ENCODE data around the gene MAP1A.
A peak's percentile ranks its signal among the peaks of the same experiment; 100 is the strongest.

Gene MAP1A

GRCh38 chr15:43517354-43518196 lies at the start of gene MAP1A:
MAP1A (plus strand) TSS chr15:43517608; CDS start chr15:43521474, 3,866 bp downstream.
- DNase-seq (ENCODE audit: low read depth in 2 of 2), result peak in 1 of 2 experiments; percentile 36

DNA sequence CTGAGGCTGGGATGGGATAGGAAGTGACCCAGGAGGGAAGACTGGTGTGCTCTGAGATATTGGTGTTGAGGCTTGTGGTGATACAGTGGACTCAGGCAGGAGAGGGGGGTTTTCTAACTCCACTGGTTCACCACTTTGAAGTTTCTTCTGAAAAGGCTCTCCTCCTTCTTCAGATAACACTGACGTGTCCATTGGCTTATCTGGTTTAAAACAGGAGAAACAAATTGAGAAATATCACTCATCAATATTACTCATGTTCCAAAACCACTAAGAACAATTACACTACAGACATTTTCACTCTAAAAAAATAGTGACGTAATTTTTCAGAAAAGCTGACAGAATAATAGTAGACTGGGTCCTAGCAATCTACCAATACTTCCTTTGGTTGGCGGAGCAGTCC lies 47.5 kb upstream of the MAP1A start:
- no peak for DNase-seq (ENCODE audit: low read depth in 2 of 2)

DNA sequence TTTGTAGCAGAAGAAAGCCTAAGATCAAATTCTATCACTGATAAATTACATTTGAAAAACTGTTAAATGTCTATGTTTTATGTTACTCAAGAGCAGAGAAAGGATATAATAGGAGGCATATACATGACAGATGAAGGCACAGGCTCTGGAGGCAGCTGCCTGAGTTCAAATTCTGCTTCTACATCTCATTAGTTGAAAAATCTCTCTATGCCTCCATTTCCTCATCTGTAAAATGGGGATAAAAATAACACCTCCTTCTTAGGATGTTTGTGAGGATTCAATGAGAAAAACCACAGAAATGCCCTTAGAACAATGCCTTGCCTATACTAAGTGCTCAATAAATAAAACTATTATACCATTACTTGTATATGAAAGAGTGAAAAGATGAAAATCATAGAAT lies 45.4 kb upstream of the MAP1A start:
- DNase-seq (ENCODE audit: low read depth in 2 of 2), result no peak

- no peak for DNase-seq (ENCODE audit: low read depth in 2 of 2)
Observed at GRCh38 chr15:43473885-43474284, 43.5 kb upstream of the MAP1A start.

- DNase-seq (ENCODE audit: low read depth in 2 of 2), result no peak
Observed at GRCh38 chr15:43483297-43484128, 33.9 kb upstream of the MAP1A start.

GRCh38 chr15:43484455-43484854 lies 33.0 kb upstream of the MAP1A start:
- no peak for DNase-seq (ENCODE audit: low read depth in 2 of 2)

- DNase-seq (ENCODE audit: low read depth in 2 of 2), result no peak
Observed at GRCh38 chr15:43487271-43487895, 30.0 kb upstream of the MAP1A start.

GRCh38 chr15:43488790-43489189 lies 28.6 kb upstream of the MAP1A start:
- no peak for DNase-seq (ENCODE audit: low read depth in 2 of 2)

DNA sequence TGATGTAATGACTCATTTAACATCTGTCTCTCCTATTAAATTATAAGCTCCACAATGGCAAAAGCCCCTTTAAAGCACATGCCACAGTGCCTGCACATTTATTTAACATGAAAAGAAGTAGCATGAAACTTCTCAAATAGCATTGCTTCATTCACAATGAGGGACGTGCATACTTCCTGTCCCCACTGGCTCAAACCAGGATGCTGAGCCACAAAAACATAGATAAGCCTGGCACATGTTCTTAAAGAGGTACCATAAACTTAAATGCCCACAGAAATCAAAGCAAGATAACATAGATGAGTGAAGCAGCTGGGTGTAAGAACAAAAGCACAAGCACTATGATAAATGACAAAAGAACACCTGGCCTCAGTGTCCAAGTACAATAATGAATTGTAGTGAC lies 28.2 kb upstream of the MAP1A start:
- no peak for DNase-seq (ENCODE audit: low read depth in 2 of 2)

DNA sequence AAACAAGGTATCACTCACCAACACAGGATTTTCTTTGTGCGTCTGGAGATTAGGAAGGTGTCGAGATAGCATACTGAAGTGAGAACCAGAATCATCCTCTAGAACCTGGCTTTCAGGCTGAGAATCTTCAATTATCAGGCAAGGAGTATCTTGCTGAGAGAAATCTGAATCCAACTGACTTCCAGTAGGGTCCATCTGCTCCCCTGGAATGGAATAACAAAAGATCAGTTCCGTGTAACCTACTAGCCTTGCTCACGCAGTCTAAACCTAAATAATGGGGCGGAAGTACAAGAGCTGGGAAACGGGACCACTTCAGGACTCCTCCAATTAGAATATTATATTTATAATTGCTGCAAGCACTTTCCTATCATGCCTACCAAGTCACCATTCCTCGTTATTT lies 25.1 kb upstream of the MAP1A start:
- no peak for DNase-seq (ENCODE audit: low read depth in 2 of 2)

DNA sequence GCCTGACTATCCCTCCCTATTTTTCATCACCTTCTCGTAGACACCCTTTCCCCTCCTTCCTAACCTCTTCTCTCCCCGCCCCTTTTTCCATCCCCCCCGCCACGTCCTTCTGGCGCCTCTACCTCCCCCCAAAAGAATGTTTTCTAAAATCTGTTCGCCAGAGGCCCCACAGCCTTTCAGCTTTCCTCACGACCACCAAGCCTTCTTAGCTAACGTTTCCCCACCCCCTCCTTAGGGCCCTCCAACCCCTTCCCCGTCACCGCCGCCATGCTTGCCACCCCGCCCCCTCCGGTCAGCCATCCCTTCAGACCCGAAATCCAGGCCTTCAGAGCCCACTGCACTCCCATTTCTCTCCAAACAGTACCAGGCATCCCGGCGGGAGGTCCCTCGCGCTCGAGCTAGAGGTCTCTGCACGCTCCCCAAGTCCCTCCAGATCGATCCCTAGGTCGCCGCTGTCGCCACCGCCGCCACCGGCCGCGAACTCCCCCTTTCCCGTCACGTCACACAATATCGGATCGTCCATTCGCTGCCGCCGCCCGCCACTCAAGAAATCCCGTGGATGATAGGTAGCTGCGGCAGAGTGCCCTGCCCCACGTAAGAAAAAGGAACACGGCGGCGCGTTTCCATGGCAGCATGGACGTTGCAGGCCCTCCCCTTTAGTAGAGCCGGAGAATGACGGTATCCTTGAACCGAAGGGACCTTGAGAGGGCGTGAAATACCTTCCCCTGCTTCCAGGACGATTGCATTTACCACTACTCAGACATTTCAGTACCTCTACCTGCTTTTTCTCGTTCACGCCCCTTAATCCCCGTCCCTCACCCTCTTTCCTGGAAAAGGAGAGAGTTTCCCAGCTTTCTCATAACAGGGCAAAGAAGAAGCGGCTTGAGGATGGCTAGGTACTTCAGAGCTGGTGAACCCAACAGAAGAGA lies 24.5 kb upstream of the MAP1A start, which contains the start of gene TP53BP1:
TSS of gene TP53BP1 (minus strand) at position 484 of the 929 bp plus-strand sequence. CDS start at position 371, 113 bp downstream.
- DNase-seq (ENCODE audit: low read depth in 2 of 2), result peak; percentile 80 to 88

- no peak for DNase-seq (ENCODE audit: low read depth in 2 of 2)
Observed at GRCh38 chr15:43493703-43494472, 23.5 kb upstream of the MAP1A start.

- DNase-seq (ENCODE audit: low read depth in 2 of 2), result no peak
Observed at GRCh38 chr15:43498990-43499389, 18.4 kb upstream of the MAP1A start.

- no peak for DNase-seq (ENCODE audit: low read depth in 2 of 2)
Observed at GRCh38 chr15:43499635-43500034, 17.8 kb upstream of the MAP1A start.

GRCh38 chr15:43505738-43506137 lies 11.7 kb upstream of the MAP1A start:
- DNase-seq (ENCODE audit: low read depth in 2 of 2), result peak; percentile 82

- DNase-seq (ENCODE audit: low read depth in 2 of 2), result no peak
Observed at GRCh38 chr15:43508421-43508820, 9.0 kb upstream of the MAP1A start.

- DNase-seq (ENCODE audit: low read depth in 2 of 2), result no peak
Observed at GRCh38 chr15:43508991-43509659, 8.3 kb upstream of the MAP1A start.

- DNase-seq (ENCODE audit: low read depth in 2 of 2), result no peak
Observed at GRCh38 chr15:43509660-43510199, 7.7 kb upstream of the MAP1A start.

DNA sequence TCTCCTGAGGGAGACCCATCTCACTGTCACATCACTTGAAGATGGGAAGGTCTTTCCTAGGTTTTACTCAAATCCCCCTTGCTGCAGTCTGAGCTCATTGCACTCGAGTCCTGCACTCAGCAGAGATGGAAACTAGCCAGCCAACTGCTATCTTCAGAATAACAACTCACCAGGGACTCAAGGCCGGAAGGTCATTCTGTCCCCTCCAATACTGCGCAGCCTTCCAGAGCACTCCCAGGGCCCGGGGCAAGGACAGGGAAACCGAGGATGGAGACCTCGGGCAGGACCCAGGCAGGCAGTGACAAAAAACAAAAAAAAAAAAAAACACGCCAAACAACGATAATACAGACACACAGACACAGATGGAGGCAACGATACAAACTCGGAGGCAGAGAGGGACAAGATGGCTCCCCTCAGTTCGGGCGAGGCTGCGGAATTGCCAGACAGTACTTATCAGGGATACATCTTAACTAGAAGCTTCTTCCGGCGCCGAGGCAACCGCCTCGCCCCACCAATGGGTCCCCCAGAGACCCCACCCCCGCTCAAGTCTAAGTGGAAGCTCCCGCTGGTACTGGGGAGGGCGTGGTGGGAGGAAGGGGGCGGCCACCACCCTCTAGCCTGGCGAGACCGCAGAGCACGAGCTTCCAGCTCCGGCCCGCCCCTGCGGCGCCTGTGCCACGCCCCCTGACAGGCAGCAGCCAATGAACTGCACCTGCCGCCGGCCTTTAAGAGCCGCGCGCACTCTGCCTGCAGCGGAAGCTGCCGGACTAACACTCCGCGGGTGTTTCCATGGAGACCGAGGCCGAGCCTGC lies 7.0 kb upstream of the MAP1A start:
- peak; percentile 95 to 96 for DNase-seq (ENCODE audit: low read depth in 2 of 2)
